Stimulated activated CD4-positive, alpha-beta T cell treated with anti-CD3 and anti-CD28 coated beads, Interleukin-1b, Interleukin-23, amount 100 ng/mL, for 24 hours (primary cell): ENCODE results near the gene ZPLD1.

Source experiments
- DNase-seq, 4 experiments: peaks; one replicate each; pipeline ENCODE4 v3.0.0-alpha.2; 2020; ENCODE audit warnings: low read depth in 4 of 4, low spot score in 1 of 4

ZPLD1 gene

DNA sequence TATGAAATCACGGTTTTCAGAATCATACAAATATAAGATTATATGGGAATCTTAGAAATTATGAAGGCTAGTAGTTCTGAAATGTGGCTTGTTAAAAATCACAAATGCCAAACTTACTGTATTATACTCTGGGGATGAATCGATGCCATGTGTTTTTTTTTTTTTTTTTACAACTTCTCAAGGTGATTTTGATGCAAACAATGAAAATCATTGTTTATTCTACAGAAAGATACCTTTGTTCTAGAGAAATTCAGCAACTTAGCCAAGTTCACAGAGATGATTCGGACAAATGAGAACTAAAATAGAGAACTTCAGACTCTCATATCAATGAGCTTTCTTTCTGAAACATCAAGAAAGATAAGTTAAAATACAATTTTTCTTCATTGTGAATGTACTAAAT lies 92.0 kb downstream of the ZPLD1 start:
- DNase-seq: no peak

DNA sequence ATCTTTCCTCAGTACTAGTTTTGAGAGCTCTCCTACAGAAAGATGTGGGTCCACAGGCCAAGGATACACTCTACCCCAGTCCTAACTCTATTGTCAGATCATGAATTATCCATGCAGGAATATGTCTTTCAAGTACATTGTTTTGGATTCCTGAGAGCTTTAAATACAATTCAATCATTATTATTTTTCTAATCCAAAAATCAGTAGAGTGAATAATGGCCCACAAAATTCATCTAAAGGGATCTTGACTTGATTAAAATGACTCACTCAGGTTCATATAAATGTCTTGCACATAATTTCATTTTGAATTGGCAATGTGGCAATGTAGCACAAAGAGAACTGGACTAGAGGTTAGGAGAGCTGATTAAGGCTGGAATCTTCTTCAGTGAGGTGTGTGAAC lies 93.9 kb downstream of the ZPLD1 start:
- DNase-seq: no peak
